GOT3 (cell line): ENCODE data around the gene PCBD1.
"Not testable (repeated sequence)": the region's sequence is repeated elsewhere in the genome, so short reads cannot be mapped to it uniquely, and the experiment has no call there.

Experiments
- DNase-seq: peaks from one replicate; lab custom pipeline; 2025; ENCODE audit warnings: mixed read lengths; lab: John Stamatoyannopoulos, UW

Gene PCBD1

DNA sequence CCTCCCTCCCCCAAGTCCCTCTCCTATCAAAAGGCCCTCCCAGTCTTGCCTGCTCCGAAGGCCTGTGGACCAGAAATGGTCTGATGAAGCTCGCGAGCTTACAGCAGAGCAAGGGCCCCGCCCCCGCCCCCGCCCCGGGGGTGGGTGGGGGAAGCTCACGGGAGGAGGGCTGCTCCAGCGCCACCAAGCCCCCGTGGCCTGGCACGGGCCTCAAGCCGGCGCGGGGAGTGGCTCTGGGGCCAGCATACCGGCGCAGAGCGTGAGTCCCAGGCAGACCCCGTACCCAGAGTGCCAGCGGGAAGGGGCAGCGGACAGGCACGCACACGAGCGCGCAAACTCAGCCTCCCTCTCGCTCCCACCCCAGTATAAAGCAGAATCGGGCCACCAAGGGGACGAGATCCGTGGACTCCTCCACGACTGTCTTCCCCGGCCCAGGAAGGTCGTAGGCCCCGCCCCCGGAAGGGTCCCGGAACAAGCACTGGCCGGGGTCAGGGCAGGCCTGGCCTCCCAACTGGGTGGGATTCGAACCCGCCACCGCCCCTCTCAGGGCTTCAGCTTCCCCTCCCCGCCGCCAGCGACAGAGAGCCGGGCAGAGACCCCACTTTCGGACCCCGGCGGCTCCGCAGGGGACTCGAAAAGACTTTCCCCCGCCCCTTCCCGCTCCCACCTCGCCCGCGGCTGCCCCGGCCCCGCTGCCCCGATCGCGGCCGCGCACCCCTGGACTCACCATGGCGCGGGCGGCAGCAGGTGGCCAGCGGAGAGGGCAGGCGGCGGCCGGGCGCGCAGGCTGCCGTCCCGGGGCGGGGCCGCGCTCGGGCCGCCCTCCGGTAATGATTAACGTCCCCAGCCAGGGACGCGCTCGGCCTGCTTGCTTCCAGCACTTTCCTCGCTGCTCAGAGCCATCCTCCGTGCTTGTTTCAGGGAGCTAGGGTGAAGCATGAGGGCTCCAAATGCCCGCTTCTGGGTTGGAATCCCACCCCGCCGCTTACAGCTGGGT is at the start of gene PCBD1:
TSS of gene PCBD1 (minus strand) at position 762 of the 997 bp plus-strand sequence. CDS start at position 730, 32 bp downstream.
- DNase-seq, result no peak

DNA sequence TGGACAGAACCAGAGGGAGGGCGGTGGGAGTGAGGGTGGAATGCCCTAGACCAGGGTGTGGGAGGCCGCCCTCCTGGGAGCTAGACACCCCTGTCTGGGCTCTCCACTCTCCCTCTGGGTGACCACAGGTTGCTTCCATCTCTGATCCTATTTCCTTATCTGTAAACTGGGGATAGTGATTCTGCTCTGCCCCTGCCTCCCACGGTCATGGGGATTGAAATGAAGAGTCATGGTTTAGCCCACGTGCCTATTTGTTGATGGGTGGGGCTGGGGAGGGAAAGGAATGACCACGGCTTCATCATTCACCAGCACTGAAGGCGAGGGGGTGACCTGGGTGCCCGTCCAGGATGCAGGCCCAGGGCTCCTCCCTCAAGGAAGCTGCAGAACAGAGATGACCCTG is 49.3 kb upstream of the PCBD1 start:
- DNase-seq, result no peak

DNA sequence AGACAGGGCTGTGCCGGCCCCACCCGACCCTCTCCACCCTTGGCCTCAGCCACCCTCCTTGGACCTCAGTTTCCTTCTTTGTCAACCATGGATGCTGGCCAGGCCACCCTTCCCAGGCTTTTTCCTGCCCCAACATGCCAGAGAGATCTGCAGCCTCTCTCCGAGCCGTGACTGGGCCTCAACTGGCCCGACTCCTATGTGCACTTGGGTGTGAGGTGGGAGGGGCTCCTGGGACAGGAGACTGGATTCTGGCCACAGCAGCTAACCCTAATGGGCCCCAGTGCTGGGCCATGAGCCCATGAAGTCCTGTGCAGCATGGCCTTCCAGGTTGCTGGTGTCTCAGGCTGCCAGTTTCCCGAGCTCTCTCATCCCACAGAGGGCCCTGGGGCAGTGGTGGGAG is 47.7 kb upstream of the PCBD1 start:
- DNase-seq, result no peak

DNA sequence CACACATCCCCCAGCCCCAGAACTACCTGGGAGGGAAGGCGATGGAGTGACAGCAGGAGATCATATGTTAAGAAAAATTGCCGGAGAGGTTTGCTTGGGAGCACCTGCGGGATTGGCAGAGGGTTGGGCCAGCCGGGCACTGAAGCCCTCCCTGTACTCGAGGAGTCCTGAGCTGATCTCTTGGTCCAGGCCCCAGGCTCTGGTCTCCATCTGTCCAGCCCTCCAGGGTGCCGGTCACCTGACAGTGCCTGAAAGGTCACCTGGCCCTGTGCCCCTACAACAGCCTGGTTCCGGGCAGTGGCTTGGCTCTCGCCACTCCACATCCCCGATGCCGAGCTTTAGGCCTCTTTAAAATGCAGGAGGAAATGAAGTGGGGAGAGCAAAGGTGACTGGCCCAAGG is 47.3 kb upstream of the PCBD1 start:
- DNase-seq, result no peak

DNA sequence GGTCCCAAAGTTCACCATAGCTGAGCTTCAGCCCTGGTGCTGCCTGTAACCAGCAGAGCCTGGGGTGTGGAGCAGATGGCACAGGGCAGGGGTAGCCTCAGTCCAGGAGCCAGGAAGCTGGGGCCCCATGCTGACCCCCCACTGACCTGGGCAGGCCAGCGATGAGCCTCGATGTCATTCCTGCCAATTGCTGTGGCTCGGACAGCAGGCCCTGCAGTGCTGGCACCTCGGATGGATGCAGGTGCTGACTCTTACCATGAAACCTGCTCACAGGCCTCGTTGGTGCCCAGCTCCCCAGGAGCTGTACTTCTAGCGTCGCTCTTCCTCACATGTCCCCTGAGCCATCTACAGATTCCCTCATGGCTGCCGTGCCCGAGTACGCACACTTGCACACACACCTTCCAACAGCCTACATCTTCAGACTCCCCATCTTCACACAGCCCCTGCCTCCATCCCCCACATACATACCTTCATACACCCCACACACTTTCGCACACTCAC is 46.8 kb upstream of the PCBD1 start:
- DNase-seq, result no peak

DNA sequence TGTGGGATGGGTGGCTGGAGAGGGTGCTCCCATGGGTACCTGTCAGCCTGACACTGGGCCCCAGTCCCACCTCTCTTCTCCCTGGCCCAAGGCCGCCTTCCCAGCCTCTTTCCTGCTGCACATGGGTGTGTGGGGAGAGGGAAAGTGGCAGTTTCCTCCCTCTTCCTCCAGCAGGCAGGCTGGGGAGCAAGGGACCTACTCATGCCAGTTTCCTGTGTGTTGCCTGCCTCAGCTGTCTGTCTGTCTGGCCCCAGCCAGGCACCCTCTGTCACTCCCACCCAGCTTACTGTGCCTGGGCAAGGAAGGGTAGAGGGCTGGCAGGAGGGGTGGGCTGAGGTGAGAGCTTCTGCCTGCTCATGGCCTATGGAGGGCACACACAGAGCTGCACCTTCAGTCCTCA is 46.3 kb upstream of the PCBD1 start:
- no peak for DNase-seq

DNA sequence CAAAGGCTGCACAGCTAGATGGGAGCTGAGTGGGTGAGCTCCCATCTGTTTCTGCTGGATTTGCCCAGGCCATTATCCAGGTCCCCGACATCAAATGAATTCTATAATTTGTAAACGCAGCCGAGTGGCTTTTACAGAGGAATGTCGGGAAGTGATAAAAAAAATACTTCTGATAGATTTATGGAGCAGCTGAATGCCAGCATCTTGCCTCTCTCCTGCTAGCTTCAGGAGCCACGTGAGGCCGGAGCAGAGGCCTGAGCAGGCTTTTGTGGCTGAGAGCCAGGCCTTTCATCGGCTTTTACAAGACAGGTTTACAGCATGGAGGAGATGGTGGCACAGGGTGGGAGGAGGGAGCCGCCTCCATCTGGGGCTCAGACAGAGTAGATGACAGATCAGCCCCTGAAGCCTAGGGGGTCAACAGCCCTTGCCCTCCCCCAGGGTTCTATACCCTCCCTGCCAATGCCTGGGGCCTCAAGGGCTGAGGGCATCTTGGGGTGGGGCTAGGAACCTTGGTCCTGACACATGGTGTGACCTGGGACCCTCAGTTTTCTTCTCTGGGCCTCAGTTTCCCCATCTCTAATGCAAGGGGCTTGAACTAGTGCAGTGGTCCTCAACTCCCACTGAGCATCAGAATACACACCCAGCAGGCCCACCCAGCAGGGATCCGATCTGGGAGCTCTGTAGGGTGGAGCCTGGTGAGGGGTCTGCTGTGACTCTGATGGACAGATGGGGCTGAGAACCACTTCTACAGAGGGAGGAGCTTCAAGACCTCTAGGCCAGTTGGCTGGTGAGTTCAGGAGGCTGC is 44.2 kb upstream of the PCBD1 start:
- no peak for DNase-seq

DNA sequence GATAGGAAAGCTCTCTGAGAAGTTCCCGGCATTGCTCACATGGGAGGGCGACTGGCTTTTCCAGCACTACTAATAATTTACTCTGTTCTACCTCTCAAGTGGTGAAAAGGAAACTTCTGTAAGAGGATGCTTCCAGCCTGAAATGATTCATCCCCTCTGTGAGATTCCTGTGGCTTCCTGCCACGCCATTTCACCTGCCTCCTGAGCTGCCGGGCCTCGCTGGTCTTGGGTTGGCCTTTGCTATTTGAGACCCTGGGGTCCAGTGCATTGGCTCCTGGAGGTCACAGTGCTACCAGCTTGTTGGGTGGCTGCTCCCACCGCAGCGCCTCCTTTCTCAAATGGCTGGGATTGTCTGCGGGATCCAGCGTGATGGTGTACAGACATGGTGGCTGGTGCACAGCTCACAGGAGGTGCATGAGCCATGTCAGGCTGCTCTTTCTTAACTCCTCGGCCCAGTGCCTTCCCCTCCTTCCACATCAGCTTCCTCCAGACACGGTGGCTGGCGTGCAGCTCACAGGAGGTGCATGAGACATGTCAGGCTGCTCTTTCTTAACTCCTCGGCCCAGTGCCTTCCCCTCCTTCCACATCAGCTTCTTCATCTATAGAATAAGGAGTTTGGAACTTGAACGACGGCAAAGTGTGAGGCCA is 42.9 kb upstream of the PCBD1 start:
- DNase-seq, result no peak

DNA sequence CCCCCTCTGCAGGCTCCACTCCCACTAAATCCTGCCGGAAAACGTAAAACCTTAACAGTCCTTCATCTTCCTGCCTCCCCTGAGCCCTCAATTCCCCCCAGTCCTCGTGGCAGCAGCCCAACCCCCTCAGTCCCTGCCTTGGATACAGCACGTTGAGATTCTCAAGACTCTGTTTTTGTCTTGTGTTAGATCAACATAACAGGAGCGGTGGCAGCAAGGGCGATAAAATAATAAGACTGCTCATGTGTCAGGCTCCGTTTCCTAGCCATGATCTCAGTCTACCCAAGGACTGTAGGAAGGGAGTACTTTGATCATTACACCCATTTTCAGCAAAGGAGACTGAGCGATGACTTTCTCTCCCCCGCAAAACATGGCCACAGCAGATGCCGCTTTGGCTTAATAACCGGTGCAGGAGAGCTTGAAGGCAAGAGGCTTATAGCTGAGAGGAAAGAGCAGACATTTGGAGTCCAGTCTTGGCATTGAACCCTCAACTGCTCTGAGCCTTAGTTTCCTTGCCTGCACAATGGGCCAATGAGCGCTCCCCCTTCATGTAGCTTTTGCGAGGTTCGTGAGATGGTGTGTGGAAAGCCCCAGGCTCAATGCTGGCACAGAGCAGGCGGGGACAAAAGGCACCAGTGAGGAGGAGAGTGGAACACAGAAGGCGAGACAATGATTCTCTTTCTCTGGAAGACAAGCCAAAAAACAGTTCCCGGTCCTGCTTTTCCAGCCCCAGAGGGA is 42.1 kb upstream of the PCBD1 start:
- no peak for DNase-seq

DNA sequence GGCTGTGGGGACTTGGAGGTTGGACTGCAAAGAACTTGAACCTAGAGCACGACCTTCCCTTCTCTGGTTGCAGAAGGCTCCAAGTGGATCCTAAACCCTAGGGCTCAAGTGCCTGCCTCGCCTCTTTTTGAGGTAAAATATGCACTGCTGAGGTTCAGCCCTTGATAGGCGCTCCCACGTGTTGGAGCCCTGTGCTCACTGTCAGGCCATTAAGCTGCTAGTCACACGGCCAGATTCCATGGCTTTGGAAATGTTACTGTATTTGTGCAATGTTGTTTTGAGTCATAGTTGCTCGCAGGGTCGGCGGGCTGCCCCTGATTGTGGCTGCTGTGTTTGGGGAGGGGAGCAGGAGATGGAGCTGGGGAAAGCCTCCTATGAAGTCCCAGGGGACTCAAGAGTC is 39.8 kb upstream of the PCBD1 start:
- no peak for DNase-seq

DNA sequence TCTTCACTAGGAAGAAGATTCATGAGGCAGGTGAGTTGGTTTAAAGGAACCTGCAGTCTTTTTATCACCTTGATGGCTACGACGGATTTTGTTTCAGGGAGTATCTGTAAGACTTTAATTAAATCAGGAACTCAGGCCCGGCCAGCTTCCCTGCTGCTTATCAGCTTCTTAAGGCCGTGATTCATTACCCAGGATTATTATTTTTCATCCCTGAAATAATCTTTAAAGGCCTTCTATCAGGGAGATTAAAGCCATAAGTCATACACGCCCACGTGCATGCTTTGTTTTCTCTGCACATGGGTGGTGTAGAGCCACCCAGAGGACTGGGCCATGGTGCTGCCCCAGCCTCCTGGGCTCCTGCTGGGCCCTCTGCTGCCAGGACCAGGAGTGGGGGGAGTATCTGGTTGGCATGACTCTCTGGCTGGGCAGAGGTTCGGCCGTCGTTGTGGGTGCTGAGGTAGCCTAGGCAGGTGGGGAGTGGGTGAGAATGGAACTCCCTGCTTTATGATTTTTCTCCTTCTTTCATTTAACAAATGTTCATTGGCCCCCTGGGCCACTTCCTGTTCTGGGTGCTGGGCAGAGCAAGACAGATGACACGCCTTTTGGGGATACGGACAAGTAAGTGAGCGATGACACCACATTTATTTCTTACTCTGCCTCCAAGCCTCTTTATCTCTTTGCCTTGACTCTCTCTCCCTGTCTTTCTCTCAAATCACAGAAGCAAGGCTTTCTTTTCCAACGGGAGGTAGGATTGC is 39.0 kb upstream of the PCBD1 start:
- no peak for DNase-seq

DNA sequence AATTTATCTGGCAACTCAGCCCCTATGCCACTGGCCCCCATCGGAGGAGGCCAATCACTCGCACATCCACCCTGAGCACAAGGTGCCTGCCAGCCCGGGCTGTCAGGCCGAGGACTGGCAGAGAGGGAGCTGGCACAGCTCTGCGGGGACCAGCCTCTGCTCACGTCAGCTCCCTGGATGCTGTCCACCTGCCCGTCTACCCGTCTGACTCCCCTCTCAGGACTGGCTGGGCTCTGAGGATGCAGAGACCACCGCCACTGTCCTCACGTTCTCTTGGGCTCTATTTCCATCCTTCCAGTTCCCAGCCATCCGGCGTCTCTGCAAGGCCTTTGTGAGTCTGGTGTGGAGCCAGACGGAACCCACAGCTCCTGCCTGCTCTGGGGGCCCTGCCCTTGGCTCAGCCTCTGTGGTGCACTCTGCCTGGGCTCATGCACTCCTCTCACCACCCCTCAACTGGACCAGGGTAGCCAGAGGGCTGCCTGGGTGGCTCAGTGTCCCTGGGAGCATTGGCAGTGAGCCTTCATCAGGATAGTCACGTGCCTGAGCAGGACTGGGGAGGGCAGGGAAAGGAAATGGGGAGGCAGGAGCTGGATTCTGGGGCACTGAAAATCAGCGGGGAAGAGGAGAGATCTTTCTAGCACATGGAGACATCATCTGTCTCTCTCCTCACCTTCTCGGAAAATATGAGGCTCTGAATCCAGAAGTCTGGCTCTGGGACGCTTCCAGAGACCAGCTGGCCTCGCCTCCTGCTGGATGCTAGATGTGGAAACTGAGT is 38.0 kb upstream of the PCBD1 start:
- DNase-seq, result no peak

DNA sequence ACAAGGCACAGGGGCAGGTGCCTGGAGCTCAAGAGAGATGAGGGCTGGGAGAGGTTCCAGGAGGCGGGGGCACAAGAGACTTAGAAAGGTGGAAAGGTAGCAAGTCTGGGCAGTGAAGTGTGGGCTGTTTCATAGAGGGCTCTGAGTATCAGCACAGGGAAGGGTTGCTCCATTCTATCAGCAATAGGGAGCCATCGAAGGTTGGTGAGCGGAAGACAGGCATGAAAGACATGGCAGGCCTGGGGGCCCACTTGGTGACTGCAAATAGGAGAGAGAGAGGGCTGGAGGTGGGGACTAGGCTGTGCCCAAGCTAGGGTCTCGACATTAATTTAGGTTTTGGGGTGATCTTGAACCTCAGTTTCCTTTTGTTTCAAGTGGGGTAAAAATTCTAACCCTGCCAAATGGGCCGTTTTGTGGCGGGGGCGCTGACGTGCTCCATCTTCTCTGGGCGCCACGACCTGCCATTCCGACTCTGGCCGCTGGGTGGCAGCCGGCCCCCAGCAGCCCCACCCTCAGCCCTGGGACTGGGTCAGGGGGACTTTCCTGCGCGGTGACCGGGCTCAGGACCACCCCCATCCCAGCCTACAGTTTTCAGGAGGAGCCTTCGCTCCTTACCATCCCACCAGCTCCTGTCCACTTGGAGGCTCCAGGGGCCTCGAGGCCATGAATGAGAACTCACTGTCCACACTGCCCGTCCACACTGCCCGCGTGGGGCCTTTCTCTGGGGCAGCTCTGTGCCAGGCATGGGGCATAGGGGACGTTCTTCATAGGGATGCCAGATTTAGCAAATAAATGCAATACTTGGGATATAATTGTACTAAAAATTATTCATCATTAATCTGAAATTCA is 37.2 kb upstream of the PCBD1 start:
- DNase-seq, result no peak

DNA sequence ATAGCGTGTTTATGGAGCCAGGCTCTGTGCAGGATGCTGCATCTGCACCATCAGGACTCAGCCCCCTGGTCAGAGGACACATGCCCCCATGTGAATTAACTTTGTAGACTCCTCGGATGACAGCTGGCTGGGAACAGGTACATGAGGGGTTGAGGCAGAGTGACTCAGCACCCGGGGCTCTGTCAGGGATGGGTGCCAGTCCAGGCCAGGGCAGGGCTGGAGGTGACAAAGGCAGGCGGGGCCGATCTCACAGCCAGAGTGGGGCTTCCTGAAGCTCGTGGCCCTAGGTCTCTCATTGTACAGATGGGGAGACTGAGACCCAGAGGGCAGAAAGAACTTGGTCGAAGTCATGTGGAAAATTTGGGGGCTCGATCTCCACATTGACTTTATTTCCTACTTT is 35.3 kb upstream of the PCBD1 start:
- no peak for DNase-seq

DNA sequence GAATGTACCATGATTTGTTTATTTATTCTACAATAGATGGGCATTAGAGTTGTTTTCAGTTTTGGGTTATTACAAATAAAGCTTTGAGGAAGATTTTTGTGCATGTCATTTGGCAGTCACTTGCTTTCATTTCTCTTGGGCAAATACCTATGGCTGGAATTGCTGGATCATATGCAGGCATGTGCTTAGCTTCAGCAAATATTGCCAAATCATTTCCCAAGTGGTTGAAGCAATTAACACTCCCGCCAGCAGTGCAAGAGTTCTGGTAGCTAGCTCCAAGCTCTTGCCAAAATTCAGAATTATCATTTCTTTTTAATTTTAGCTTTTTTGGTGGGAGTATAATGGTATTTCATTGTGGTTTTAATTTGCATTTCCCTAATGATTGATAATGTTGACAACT is 32.9 kb upstream of the PCBD1 start:
- no peak for DNase-seq

DNA sequence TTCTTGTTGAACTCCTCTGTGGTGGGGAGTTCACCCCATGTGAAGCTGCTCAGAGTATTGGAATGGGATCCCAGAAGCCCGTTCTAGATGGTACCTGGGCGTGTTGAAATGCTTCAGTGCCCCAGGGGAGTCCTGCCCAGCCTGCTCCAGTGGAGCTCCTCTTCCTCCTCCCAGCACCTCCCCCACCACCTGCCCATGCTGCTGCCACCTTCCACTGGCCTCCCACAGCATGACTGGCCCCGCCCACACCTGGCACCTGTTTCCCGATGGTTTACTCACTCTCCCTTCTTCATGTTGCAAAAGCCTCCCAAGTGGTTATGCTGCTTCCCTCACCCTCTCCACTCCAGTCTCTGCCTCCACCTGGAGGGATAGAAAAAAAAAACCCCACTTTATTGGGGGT is 32.2 kb upstream of the PCBD1 start:
- DNase-seq, result no peak

DNA sequence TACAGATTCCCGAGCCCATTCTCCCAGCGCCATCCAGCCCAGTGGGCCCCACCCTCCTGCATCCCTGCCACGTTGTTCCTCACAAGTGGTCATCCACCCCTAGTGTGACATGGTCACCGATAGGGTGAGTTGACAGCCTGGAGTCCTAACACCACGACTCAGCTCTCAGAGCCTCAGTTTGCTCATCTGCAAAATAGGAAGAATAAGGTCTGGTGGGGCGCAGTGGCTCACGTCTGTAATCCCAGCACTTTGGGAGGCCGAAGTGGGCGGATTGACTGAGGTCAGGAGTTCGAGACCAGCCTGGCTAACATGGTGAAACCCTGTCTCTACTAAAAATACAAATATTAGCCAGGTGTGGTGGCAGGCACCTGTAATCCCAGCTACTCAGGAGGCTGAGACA is 31.5 kb upstream of the PCBD1 start:
- DNase-seq, result not testable (repeated sequence)

DNA sequence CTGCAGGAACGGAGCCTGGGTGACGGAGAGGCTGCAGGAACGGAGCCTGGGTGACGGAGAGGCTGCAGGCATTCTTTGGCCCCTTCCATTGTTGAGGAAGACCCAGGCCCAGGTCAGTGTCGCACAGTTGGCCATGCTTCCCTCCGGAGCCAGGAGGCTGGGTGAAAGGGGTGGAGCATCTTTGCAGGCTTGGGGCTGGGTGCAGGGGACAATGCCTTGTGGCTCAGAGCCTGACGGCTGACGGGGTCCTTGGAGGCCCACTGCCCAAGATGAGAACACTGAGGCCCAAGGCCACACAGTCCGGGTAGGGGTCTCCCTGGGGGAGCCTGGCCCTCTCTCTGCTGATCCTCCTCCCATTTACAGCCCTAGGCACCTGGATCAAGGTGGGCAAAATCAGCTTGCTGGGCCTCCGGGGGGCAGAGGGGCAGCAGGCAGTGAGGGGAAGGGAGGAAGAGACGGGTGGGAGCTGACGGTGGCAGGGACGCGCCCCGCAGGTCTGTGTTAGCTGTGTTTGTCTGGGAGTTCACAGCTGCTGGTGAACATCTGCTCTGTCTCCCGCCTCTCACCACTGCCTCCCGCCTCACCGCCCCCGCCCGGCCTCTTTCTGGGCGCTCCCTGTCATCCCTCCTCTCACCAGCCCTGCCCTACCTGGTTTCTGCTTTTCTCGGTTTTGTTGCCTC is 30.6 kb upstream of the PCBD1 start:
- no peak for DNase-seq

DNA sequence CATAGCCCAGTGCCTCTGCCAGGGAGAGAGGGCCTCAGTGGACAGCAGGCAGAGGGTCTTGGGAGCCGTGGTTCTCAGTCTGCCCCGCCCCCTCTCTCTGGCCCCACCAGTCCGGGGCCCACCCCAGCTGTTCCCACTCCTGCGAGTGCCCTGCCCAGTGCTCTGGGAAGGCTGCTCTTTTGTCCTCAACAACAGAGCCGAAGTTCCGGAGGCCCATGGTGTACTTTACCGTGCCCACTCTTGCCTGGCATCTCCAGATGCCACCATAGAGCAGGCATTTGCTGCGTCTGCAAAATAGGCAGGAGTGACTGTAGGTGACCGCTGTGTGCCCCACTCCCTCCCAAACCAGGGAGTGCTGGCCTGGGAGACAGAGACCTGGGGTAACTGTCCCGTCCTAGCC is 29.3 kb upstream of the PCBD1 start:
- DNase-seq, result no peak
